Measurements from ENCODE around the gene KCNMB2.

KCNMB2 gene

DNA sequence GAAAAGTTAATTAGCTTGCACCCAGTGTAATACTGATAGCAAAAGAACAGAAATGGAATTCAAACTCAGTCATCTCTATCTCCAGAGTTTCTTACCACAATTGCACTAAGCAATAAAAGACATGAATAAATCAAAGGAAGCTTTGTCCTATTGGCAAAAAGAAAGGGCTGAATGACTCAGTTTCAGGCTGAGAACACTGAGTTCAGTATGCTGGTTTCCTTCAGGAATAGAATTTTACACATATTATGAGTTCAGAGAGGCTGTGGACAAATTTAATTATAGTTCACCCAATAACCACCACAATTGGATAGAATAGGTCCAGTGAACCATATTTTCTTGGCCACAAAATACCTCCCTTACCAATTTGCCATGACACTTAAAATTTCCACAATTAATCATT is 249.7 kb downstream of the KCNMB2 start:
- DNase-seq (ENCODE audit: insufficient read length, low spot score): no peak
- TF ChIP-seq, protein P1, sequence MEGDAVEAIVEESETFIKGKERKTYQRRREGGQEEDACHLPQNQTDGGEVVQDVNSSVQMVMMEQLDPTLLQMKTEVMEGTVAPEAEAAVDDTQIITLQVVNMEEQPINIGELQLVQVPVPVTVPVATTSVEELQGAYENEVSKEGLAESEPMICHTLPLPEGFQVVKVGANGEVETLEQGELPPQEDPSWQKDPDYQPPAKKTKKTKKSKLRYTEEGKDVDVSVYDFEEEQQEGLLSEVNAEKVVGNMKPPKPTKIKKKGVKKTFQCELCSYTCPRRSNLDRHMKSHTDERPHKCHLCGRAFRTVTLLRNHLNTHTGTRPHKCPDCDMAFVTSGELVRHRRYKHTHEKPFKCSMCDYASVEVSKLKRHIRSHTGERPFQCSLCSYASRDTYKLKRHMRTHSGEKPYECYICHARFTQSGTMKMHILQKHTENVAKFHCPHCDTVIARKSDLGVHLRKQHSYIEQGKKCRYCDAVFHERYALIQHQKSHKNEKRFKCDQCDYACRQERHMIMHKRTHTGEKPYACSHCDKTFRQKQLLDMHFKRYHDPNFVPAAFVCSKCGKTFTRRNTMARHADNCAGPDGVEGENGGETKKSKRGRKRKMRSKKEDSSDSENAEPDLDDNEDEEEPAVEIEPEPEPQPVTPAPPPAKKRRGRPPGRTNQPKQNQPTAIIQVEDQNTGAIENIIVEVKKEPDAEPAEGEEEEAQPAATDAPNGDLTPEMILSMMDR (IDR thresholded peaks at IDR 0.05; ENCODE audit: insufficient read depth, missing control alignments): no peak
- FAIRE-seq: no peak

DNA sequence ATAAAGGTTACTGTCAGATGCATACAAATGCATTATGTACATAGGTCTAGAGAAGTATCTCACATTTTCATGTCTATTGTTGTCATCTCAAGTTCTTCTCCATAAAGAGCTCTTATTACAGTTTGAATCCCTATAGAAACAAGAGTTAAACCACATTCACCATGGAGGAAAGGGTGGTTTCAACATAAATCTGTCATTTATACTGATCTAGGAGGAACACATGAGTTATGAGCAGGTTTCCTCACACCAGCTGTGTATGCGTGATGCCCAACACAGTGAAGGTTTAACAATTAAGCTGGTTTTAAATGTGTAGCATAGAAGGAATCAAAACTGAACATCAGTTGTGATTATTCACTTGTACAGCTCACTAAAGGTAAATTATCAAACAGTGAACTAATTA is 251.7 kb downstream of the KCNMB2 start:
- no peak for FAIRE-seq
- TF ChIP-seq, protein P1 (IDR thresholded peaks at IDR 0.05; ENCODE audit: insufficient read depth, missing control alignments): no peak
- no peak for DNase-seq (ENCODE audit: insufficient read length, low spot score)

DNA sequence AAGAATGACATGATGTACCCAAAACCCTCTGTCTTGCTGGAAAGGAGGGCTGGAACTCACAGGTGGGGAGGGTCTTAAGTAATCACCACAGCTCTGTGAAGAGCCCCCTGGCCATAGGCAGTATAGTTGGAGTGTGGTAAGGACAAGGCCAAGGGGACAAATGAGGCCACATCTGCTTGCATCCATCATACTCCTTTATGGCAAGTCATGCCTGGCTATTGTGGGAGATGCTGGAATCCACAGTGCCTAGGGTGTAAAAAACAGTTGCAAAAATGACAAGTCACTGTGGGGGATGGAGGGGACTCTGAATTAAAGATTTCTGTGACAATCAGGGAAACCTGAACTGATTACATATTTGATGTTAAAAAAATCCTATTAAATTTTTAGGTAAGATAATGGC is 258.5 kb downstream of the KCNMB2 start:
- FAIRE-seq: no peak
- TF ChIP-seq, protein P1 (IDR thresholded peaks at IDR 0.05; ENCODE audit: insufficient read depth, missing control alignments): no peak

DNA sequence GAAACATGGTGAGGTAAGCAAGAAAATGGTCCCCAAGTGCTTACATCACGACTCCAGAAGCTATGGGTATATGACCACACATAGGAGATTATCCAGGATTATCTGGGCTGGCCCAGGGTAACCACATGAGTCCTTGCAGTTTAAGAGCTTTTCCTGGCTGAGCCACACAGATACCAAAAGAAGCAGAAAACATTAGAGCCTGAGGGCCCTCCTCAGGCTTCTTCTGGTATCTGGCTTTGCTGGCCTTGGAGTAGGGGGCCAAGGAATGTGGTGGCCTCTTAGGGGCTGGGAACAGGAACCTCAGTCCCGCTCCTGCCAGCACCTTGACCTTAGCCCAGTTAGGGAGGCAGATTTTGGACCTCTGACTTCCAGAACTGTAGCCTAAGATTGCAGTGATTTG is 259.1 kb downstream of the KCNMB2 start:
- TF ChIP-seq, protein P1 (IDR thresholded peaks at IDR 0.05; ENCODE audit: insufficient read depth, missing control alignments): no peak
- no peak for FAIRE-seq
- DNase-seq (ENCODE audit: insufficient read length, low spot score): peak; percentile 19

More for the DNA sequence above, 258.5 kb downstream of the KCNMB2 start:
- no peak for DNase-seq (ENCODE audit: insufficient read length, low spot score)

DNA sequence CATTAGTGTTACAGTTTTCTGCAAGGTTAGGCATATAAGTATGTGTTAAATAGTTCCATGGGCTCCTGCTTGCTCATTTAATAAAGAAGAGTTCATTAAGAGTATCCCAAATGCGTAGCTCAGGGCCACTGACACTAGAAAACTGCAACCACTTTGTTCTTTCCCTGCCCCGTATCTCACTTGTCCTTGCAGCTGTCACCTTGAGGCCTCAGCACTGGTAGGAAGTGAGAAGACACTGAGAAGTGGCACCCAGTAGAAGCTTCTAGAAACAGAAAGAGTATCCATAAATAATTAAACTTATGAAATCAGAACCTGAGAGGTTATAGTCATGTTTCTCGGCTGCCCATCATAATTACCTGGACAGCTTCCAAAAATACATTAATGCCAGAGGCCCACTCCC is 266.0 kb downstream of the KCNMB2 start:
- DNase-seq (ENCODE audit: insufficient read length, low spot score): no peak
- TF ChIP-seq, protein P1 (IDR thresholded peaks at IDR 0.05; ENCODE audit: insufficient read depth, missing control alignments): no peak

DNA sequence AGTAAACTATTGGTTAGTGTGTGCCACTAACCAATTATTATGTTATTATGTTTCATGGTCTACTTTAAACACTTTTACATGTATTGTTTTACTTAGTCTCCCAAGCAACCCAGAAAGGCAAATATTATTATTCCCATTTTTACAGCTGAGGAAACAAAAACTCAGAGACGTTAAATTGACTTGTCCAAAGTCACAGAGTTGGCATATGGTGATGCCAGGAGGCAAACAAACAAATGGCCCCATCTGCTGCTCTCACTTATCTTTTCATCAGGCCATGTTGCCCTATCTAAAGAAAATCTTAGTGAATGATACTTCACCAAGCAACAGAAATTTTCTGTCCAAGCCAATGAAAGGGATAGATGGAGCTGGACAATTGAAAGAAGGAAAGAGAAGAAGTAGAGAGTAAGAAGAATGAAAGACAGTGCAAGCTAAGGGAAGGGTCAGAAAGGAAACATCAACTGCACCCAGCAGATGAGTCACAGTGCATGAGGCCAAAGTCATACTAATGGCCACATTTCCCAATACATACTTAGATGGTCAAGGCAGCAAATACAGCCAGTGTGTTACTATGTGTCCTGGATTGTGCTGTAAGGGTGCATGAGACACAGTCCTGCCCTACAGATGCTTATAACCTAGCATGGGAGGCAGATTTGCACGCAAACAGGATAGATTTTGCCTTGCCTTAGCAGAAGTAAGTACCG is 266.9 kb downstream of the KCNMB2 start:
- TF ChIP-seq, protein P1 (IDR thresholded peaks at IDR 0.05; ENCODE audit: insufficient read depth, missing control alignments): no peak
- no peak for FAIRE-seq
- DNase-seq (ENCODE audit: insufficient read length, low spot score): no peak

More for the DNA sequence above, 266.0 kb downstream of the KCNMB2 start:
- no peak for FAIRE-seq

DNA sequence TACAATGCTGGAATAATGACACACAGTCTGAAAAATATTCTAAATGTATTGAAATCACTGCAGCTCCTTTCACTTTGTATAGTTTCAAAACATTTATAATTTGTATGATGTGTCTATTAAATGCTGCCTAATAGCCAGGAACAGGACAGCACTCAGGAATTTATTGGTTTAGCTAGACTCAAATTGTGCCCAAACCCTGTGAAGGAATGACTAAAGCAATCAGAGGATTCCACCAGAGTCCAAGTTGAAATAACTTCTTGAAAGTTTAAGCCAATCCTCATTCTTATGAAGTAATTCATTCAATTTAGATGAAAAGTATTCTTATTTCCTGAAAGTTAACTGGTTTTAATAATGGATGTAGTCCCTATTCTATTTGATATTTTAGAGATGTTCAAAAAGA is 268.4 kb downstream of the KCNMB2 start:
- FAIRE-seq (no peak), DNase-seq (ENCODE audit: insufficient read length, low spot score) (no peak)
- TF ChIP-seq, protein P1 (IDR thresholded peaks at IDR 0.05; ENCODE audit: insufficient read depth, missing control alignments): no peak

Data from D721Med (cell line).